ENCODE results near the gene ITPR3. TPM values are rescaled to one million over a fixed set of nuclear protein-coding genes. Genes with fewer than 3 reads are reported as not detected.

ITPR3 gene
- polyA plus RNA-seq, 1 donor: 6.8 TPM

DNA sequence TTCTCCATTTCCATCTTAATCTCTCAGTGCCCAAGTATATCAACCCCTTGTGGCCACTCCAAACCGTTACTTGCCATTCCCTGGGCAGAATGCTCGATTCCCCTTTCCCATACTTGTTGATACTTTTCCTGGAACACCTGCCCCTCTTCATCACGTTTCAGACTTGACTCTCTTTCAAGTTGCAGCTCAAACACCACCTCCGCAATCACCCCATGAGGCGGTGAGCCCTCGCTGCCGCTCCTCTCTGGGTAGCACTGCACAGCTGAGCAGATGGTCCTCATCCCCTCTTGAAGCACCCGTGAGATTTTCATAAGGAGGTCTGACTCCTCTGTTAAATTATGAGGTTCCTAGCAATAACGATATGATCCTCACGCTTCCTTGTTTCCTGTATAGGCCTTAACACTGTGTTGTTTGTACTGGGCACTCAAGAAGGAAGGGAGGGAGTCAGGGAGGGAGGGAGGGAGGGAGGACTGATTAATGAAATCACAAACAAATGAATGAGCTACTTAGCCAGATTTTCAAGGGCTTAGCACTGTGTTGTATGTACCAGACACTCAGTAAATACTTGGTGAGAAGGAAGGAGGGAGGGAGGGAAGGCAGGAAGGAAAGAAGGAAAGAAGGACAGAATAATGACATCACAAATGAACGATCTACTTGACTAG lies 98.3 kb downstream of the ITPR3 start:
- DNase-seq (ENCODE audit: low read depth): no peak

DNA sequence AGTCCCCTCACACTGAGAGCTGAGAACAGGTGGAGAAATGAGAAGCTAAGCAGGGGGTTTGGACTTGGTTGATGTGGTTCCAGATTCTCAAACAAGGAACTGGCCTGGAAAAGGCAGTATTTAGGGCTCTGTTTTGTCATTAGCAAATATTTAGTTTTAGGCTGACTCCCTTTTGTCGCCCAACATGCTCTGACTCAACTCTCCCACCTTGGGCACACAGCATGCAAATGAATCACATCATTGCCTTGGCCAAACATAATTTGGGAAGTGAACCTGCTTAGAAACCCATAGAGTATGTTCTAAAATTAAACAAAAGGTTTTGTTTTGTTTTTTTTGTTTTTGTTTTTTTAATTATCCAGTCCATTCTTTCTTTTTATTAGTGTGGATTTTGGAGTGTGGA lies 99.9 kb downstream of the ITPR3 start:
- DNase-seq (ENCODE audit: low read depth): no peak

DNA sequence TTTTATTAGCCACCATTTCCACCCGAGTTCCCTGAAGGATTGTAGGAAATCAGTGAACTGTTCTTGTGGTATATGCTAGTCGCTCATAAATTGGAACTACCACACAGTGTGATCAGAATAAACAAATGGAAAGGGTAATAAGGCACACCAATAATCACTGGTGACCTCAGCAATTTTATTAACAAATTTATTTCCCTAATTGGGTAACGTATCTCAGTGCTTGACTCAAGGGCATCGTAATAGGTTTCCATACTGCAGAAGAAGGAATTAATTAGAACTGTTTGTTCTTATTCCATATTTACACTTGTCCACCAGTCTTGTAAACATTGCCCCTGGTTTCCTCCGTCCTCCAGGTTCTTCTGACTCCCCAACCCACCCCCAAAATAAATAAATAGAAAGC lies 100.4 kb downstream of the ITPR3 start:
- DNase-seq (ENCODE audit: low read depth): no peak

DNA sequence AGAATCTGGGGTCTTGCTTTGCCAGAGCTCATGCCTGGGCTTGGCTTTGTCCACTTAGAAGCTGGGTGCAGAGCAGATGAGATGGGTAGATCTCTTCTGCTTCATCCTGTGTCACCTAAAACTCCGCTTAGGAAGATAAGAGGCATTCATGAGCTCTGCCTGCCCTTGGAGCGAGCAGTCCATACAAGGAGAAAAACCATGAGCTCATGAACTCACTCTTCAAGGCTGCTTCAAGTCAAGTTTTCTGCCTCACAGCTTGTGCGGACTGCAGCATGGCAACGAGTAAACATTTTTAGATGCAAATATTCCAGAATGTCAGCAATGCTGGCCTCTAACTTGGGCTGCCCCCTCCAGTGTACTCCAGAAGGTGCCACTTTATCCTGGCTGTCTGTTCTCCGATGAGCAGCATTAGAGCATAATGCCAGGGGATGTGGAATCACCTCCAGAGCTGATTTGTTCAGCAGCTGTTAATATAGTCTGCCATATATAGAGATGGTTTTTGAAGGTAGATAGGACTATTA lies 101.0 kb downstream of the ITPR3 start:
- DNase-seq (ENCODE audit: low read depth): no peak

DNA sequence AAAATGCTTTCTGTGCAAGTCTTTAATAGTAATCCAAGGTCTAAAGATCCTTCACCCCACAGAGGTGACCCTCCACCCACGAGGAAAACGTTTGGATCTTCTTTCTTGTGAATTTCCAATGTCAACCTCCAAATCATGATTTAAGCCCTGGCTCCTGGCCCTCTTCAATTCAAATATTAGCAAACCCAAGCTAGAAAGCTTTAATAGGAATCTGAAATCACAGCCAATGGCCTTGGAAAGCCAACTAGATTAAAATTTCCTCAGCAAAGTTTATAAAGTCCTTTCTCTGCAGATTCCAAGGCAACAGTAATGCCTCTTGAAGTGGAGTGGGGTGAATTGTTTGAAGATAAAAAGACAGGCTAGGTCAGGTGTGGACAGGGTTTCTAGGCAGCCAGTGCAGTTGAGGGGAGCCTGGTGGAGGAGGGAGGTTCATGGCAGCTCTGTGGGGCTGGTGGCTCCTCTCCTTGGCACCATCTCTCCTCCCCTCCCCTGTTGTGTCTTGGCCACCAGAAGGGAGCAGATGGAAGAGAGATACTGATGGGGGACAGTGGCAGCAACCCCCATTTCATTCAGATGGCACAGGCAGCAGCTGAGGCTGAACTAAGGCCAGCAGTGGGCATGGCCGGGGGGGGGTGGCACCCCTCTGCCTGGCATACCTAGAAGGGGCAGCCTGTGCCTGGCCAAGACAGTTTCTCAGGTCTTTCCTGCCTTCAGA lies 102.4 kb downstream of the ITPR3 start:
- DNase-seq (ENCODE audit: low read depth): no peak

DNA sequence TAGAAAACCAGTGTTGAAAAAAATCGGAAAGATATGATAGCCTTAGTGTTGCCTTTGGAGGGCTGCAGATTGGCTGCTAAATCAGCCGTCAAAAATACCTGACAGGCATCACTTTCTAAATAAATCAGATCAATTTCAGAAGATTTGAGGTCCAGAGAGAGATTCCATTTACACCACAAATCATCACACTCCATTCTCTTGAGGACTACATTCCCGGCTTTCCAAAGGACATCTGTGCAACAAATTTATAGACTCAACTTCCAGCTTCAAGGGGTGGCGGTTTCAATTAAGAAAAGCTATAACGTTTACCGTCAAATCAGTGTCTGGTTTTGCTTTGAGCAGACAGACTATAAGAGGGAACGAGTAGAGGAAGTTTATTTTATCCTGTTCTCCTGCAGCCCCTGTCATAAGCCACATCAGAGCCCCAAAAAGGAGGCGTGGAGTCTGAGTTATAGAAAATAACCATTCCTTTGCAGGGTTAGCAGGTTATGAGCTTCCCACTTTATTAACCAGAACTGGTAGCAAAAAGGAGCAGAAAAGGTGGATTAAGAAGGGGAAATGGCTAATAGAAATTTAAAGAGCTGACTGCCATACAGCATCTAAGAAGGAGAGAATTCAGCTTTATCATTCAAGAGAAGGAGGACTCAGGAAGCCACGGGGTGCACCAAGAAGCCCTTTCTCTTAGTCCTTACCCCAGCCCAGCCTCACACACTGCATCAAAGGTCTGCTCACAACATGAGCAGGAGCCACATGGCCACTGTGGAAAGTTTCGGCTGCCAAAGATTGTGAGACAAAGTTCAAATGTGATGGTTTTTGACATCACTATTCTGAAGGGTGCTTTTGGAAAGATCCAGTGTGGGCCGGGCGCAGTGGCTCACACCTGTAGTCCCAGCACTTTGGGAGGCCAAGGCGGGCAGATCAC lies 103.2 kb downstream of the ITPR3 start:
- DNase-seq (ENCODE audit: low read depth): no peak

DNA sequence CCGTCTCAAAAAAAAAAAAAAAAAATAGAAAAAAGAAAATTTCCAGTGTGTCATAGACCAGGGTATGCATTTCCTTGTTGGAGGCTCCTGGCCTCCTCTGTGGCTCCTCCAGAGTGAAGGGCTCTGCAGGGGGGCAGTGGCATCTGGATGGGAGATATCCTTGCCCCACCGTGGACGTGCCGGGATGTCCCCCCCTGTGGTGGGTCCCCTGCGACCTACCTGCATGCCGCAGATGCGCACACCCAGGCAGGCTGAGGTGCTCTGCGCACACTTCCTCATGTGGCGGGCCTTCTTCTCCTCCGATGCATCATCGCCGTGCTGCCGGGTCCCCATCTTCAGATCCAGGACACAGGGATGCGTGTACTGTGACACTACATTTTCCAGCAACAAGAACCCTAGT lies 104.1 kb downstream of the ITPR3 start:
- no peak for DNase-seq (ENCODE audit: low read depth)

DNA sequence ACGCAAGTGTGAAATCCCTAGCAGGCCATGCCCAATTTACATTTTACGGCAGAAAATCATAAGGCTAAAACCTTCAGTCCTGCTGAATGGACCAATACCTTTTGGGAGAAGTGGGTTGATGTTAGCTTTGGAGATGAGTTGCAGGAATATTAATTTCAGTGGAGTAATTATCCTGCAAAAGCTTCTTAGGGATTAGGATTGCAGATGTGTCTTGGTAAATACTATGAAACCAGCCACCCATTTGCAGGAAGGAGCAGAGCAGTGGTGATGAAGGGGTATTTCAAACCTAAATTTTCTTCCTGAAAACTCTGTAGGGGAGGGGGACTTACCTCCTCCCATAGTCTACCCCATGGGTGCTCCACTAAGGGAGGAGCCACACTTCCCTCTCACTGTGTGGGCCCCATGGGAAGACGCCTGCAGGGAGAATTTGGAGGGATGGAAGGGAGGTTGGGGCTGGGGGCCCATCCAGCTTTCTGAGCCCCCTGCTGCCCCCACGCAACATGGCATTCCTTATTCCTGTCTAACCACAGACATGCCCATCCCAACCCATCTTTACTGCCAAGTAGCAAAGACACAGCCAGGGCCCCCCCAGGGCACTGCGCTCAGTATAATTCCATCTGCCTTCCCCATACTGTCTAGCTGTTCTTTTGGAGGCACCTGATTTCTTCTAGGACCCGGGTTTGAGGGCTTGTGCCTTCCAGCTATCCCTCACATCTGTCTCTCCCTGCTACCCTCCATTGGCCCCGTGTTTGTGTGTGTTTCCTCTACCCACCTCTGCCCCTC lies 105.0 kb downstream of the ITPR3 start:
- DNase-seq (ENCODE audit: low read depth): no peak

DNA sequence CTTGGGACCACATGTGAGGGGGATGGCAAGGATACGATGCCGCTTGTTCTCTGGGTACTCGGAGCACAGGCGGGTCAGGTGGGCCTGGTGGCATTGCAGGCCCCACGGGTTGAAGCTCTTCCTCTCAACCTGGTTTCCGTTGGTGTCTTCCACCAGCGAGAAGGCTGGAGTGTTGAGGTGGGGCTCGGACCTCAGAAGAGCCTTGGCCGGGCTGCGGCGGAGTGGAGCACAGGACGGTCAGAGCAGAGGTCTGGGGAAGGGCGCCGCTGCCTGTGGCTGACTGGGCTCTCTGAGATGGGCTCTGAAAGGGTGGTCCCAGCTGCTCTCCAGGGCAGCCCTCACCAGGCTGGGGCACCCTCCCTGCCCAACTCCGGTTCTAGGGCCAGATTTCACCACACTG lies 105.6 kb downstream of the ITPR3 start:
- DNase-seq (ENCODE audit: low read depth): no peak

DNA sequence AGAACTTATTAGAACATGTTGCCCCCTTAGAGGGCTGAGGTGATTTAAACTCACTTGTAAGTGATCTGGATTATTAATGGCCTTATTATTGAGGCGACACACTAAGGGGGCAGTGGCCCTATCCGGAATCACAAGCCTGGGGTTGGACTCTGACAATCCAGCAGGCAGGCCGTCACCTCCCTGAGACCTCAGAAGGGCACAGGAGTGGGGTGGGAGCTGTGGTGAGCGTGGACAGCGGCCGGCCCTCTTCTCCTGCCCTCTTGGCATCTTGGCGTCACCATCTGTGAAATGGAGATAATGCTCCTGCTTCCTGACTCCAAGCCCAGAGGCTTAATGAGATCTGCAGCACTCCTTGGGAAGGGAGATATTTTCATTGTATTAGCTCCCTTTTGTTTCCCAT lies 106.0 kb downstream of the ITPR3 start:
- DNase-seq (ENCODE audit: low read depth): no peak

DNA sequence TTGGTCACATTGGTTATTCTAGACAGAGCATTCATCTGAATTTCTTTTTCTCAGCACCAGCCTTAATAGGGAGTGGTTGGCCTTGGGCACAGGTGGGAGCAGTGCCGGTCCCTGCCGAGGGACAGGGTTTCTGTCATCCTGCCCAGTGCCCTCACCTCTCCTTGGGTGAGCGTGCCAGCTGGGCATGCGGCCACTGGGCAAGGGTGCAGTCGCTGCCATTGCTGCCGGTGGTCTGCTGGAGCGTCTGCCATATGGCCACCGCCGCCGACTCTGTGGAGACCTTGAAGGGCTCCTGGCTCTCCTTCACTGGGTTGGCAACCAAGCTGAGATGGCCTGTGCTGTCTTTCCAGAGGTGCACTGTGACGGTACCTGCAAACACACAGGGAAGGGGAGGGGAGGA lies 106.8 kb downstream of the ITPR3 start:
- DNase-seq (ENCODE audit: low read depth): no peak

DNA sequence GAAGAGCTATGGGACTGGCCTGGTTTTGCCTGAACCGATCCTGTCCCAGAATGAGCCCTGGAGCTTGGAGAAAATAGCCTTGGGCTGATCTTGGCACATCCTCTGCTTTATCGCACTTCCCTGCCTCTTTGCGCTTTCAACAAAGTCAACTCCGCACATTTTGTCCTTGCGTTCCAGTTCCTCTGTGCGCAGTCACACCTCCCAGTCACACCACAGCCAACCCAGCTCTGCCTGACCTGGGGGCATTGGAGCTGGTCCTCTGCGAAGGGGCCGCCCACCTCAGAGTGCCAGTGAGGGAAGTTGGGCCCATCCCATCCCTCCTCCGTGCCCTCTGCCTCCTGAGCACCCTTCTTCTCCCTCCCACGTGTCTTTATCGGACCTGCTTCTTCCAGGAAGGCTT lies 107.3 kb downstream of the ITPR3 start:
- no peak for DNase-seq (ENCODE audit: low read depth)

DNA sequence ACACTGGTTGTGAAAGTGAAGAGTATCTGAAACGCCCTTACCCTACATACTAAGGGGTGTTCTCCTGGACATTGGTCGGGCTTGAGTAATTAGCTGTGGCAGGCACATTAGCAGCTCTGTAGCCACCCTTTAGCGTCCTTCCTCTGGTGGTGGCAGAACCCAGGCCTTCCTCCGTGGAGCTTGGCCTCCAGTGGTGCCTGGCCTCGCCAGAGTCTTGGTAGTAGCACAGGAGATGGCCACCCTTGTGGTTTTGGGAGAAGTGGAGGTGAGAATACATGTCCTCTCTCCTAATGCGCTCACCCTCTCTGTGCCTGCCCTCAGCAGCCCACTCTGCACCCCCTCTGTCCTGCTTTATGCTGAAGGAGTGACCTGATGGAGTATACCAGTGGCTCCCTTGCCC lies 107.9 kb downstream of the ITPR3 start:
- DNase-seq (ENCODE audit: low read depth): no peak

DNA sequence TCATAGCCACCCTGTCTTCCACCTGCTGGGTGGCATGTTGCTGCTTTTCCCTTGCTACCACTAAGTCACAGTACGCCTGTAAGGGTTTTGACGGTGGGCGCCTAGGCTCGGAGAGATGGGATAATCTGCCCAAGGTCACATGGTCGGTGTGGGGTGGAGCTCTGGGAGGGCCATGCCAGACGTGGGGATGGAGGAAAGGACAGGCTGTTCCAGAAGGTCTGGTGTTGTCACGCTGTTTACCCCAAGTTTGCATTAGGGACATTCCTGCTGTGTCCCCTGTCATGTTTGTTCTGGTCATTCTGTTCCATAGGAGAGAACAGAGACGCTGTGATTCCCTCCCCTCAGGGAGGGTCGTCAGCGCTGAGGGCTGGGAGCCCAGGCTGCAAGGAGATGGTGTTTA lies 109.5 kb downstream of the ITPR3 start:
- no peak for DNase-seq (ENCODE audit: low read depth)

DNA sequence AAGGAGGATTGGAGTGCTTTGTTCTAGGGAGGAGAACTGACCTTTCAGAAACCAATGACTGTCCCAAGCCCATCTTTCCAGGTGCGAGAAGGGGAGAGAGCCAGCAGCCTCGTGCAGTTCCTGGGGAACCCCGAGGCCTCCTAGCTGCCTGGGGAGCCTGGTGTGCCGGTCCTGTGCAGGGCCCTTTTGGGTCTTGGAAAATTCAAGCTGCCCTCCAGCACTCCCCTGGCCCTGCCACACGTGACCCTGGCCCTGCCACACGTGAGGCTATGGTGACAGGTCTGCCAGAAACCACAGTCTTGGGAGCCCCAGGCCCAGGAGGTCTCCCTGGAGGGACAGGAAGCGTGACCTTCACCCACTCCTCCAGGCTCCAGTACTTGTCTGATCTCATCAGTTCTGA lies 109.9 kb downstream of the ITPR3 start:
- DNase-seq (ENCODE audit: low read depth): no peak

DNA sequence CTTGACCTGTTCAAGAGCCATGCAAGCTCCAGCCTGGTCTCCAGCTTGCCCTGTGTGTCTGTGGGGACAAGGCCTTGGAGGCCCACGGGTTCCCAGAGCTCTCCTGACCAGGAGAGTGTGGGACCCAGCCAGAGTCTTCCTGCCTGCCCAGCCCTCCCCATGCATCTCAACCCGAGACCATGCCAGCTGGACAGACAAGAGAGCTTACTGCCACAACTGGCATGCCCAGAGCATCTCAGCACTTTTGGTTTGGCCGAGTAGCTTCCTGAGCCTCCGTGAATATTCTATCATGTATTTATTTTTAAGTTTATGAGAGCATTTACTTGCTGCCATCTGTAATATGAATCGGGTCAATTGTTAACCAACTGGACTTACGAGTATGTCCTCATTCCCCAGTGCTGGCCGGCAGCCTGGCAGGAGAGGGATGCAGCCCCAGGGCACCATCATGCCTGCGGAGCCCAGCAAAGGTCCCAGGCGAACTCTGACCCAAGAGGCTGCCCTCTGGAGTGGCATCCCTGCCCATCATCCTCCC lies 110.7 kb downstream of the ITPR3 start:
- DNase-seq (ENCODE audit: low read depth): no peak

DNA sequence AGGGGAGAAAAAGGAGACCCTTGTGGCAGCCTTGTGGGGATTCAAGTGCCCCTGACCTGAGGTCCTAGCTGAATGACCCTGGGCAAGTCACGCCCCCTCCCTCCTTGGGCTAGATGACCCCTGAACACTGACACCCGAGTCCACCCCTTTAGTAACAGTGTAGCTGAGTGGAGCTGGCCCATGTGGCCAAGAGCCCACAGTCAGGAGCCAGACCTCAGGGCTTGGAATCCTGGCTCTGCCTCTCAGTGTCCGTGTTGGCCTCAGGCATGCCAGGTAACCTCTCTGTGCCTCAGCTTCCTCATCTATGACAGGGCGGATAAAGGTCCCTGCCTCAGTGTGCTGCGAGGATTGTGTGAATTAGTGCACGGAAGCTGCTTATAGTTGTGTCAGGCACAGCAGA lies 111.3 kb downstream of the ITPR3 start:
- no peak for DNase-seq (ENCODE audit: low read depth)

DNA sequence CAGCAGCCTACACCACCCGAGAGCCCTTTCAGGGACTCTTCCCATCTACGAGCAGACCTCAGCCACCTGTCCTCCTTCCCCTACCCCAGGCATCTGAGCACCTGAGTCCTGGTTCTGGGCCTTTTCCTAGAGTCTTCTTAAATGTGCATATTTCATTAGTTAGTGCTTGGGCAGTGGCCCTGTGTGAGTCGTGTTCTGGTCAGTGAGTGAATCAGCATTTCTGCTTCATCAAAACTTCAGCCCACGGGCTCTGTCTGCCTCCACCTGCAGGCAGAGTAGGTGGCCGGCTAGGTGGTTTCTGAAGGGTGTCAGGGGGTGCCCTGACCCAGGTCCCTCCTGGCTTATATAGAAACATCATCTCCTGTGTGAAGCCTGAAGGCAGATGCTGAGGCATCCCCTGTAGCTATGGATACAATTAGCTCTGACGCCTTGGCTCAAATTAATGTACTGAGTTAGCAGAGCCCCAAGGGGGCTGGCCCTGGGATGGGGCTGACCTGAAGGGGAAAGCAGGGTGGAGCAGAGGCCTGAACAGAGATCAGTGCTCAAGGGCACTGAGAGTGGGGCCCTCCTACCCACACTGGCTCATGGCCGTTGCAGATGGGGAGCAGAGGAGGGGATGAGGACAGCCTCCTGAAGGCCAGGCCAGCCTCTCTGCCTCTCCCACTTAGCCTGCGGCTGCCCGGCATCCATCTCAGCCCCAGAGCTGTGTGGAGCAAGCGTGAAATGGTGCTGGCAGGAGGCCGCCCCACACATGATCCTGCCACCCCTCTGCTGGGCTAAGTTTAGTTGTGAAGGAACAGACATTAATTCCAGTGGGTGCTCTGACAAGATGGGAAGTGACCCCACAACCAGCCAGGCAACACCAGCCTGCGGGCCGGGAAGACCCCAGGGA lies 111.9 kb downstream of the ITPR3 start:
- DNase-seq (ENCODE audit: low read depth): no peak

DNA sequence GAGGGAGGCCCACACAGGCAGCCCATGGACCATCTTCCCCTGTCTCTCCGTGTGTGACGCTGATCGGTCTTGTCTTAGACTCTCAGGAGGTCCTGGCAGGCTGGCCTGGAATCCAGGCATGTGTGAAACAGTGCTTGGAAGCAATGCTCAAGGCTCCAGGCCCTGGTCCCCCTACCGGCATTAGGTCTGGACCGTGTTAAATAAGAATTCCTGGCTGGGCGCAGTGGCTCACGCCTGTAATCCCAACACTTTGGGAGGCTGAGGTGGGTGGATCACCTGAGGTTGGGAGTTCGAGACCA lies 112.5 kb downstream of the ITPR3 start:
- DNase-seq (ENCODE audit: low read depth): no peak

DNA sequence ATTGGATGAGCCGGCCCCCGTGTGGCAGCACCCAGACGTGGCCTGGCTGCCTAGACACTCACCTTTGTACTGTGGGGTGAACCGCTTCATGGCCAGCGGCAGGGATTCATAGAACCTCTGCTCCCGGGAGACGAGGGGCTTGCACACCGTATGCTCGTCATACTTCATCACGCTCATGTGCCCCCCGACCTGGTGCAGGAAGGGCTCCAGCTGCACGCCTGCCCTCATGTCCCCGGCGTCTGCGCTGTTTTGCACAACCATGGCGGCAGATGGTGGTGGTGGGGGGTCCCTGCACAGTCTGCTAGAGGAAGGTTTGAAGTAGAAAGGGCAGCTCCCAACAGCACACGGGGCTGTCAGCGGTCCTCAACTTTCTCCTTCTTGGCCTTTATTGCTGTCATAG lies 114.1 kb downstream of the ITPR3 start:
- DNase-seq (ENCODE audit: low read depth): no peak

Measured in forelimb muscle (tissue), 1 donor.